C4-2B (cell line): ENCODE measurements around the gene DAD1.
A peak's percentile ranks its signal among the peaks of the same experiment; 100 is the strongest.

Experiments used
- H3K27ac ChIP-seq: fragments of 450-650 bp; 2 replicates; pipeline ENCODE4 v1.5.1; 2017
- ZFX ChIP-seq: fragments of 450-650 bp; IDR thresholded peaks from 2 replicates; pipeline ENCODE4 v1.6.1; 2017
- TF ChIP-seq, protein P1 (sequence below): fragments of 450-650 bp; conservative IDR thresholded peaks from 2 replicates; pipeline ENCODE4 v1.5.1; 2017; ENCODE audit warnings: mild to moderate bottlenecking

The DAD1 gene

DNA sequence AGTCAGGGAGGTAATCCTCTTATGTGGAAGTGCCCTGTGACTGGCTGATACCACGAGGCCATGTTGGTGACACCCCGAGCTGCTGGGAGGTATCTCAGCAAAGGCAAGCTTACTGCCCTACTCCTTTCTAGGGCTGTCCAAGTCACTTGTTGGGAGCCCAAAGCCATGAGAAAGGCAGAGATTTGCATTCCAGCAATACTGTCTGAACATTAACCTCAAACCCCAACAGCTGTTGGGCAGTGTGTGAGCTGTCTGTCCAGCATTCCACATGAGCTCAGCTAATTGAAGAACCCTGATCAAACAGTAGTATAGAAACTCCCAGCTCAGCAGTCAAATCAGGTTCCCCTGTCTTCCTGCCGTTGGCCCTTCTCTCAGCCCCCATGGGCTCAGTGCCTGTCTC lies 18.3 kb upstream of the DAD1 start:
- TF ChIP-seq, protein P1, sequence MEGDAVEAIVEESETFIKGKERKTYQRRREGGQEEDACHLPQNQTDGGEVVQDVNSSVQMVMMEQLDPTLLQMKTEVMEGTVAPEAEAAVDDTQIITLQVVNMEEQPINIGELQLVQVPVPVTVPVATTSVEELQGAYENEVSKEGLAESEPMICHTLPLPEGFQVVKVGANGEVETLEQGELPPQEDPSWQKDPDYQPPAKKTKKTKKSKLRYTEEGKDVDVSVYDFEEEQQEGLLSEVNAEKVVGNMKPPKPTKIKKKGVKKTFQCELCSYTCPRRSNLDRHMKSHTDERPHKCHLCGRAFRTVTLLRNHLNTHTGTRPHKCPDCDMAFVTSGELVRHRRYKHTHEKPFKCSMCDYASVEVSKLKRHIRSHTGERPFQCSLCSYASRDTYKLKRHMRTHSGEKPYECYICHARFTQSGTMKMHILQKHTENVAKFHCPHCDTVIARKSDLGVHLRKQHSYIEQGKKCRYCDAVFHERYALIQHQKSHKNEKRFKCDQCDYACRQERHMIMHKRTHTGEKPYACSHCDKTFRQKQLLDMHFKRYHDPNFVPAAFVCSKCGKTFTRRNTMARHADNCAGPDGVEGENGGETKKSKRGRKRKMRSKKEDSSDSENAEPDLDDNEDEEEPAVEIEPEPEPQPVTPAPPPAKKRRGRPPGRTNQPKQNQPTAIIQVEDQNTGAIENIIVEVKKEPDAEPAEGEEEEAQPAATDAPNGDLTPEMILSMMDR, result no peak
- TF ChIP-seq ZFX, result no peak
- H3K27ac ChIP-seq, result no peak overlapping the region

DNA sequence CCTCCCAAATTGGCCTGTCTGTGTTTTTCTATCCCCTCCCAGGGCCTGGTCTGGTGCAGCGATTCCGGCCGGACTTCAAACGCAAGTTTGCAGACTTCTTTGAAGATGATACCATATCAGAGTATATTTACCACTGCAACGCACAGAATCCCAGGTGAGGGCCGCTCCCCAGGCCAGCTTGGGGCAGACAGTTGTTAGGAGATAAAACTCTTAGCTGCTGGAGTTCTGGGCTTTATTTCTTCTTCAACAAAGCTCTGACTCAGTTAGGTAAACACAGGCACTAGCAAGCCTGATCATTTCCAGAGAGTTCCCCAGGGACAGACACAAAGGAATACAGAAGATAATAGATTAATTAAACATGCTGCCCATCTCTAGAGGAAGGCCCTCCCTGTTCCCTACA lies 17.4 kb upstream of the DAD1 start:
- TF ChIP-seq, protein P1, result no peak
- TF ChIP-seq ZFX, result no peak
- H3K27ac ChIP-seq, result no peak overlapping the region

DNA sequence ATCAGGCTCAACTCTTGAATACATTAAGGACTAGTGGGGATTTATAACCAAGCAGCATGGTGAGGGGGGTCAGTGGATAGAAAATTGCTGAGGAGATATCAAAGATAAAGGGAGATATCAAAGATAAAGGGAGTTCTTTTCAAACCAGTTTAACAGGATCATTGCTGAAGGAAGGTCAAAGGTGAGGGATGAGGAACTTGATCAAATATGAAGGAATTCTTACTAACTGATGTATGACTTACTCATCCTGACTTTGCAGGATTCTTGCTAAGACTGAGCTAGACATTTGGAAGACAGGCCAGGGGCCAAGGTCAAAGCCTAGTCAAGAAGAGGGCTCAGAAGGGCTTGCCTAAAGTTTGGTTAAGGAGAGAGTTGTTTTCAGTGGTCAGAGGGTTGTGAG lies 13.8 kb upstream of the DAD1 start:
- peak overlapping the region; percentile 21; the same call in 1 of the 2 replicates for H3K27ac ChIP-seq
- no peak for TF ChIP-seq ZFX
- TF ChIP-seq, protein P1, result no peak

DNA sequence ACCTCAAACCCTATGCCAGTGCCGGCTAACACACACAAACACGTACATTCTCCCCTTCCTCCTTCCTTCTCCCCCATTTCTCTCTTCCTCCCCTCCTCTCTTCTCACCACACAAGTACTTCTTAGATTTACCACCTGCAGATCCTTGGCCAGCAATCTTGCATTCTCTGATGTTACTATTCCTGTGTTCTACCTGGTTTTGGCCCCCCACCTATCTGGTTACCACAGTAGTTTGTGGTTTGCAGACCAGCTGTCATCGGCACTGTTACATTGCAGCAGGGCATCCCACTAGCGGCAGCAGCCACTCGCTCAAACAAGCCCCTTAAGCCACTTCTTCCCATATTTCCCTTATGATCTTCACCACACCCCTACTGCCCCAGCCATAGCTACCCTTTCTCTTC lies 13.0 kb upstream of the DAD1 start:
- no peak for TF ChIP-seq ZFX
- TF ChIP-seq, protein P1, result no peak
- H3K27ac ChIP-seq, result peak overlapping the region; percentile 8

DNA sequence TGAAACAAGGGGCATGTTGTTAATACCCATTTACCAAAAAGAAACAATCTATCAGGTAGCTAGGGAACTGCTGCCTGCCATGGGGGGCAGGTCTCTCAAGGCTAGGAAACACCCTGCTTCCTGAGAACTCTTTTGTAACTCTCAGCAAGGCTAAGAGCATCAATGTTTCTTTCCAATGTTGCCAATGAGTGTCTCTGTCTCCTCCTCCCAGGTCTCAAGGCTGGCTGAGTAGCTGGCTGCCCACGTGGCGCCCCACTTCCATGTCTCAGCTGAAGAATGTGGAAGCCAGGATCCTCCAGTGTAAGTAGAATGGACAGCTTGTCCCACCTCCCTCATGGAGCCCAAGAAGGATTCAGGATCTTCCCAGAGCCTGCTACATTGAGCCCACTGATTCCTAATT lies 12.4 kb upstream of the DAD1 start:
- H3K27ac ChIP-seq, result no peak overlapping the region; the same call in 1 of the 2 replicates
- TF ChIP-seq, protein P1, result no peak
- TF ChIP-seq ZFX, result no peak

DNA sequence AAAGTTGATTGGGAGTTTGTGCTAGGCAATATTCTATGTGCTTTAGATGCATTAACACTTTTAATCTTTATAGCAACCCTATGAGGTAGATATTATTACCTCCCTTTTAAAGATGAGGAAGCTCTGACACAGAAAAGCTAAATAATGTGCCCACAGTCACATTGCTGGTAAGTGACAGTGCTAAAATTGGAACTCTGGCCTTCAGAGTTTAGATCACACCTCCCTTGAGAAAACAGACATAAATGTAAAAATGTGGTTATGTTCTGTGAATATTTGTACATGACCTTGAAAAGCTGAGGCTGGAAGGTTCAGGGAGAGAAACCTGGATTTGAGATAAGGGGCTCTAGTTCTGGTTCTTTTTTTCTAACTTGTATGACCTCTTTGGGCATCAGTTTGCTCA lies 11.0 kb upstream of the DAD1 start:
- TF ChIP-seq, protein P1, result no peak
- no peak for TF ChIP-seq ZFX
- no peak overlapping the region for H3K27ac ChIP-seq

DNA sequence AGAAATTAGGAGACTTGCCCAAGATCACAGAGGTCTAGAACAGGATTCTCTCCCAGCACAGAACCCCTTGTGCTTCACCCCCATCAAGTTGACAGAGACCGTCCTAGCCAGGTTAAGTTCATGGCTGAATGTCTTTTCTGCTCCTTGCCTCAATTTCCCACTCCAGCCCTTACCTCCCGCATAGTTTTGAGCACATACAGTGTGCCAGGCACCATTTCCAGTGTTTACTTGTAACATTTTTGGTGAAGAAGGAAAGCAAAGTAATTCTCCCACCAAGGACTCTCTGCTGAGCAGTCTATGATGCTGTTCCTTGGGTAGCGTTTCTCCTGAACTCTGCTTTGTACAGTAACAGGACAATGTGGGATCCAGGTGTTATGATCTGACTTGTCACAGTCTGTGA lies 10.3 kb upstream of the DAD1 start:
- H3K27ac ChIP-seq, result peak overlapping the region; percentile 96; the same call in 1 of the 2 replicates
- no peak for TF ChIP-seq ZFX
- TF ChIP-seq, protein P1, result no peak
